Renal cortex interstitium (tissue), 11 donors: ENCODE measurements around the gene NPM3. TPM values are rescaled to one million over a fixed set of nuclear protein-coding genes. Genes with fewer than 3 reads are reported as not detected.

Source experiments
- DNase-seq, 11 donors: peaks; one replicate each; pipeline ENCODE4 v3.0.0-alpha.2; 2013; ENCODE audit warnings: low read depth in 9 of 11, low spot score in 4 of 11; ENCODE audit errors: extremely low read depth in 1 of 11
- polyA plus RNA-seq, 3 donors: library from polyadenylated mRNA; unstranded; fragments of 120-200 nt; gene quantifications; one replicate each; pipeline ENCODE4 v1.2.1, GENCODE V29; 2013; ENCODE audit not compliant: insufficient read length in 3 of 3

Gene NPM3
- polyA plus RNA-seq, 3 donors, result 53.1 to 71.5 (median 63.0) TPM

DNA sequence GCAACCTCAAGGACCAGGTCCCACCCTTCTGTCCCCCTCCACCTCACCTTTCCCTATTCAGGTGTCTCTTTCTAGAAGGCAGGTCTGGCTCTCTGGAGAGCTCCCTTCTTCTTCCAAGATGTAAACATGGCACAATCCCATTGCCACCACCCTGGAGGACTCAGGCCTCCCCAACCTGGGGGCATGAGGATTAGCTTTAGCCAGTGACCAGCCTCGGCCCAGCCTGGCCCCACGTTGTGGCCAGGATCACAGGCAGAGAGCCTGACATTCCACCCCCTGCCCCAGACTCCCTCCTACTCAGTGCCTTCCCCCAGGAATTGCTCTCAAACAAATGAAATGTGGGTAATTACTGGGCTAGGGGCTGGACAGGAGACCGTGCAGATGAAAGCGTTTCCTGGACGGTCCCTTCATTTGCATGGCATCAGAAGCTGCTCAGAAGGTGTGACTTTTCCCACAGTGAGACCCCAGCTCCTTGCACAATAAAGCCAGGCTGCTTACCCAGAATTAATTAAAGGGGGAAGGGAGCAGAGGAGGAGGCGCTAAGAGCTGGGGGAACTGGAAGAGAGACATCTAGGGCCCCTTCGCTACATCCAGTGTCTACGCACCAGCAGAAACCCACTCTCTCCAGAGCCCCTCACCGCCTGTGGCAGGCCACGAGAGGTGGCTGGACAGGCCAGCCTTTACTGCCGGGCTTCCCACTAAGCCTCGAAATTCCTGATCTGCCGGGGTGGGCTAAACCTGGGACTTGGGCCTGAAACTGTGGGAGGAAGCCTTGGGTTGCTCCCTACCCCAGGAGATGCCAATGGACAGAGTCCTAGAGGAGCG lies 15.1 kb downstream of the NPM3 start:
- no peak for DNase-seq

DNA sequence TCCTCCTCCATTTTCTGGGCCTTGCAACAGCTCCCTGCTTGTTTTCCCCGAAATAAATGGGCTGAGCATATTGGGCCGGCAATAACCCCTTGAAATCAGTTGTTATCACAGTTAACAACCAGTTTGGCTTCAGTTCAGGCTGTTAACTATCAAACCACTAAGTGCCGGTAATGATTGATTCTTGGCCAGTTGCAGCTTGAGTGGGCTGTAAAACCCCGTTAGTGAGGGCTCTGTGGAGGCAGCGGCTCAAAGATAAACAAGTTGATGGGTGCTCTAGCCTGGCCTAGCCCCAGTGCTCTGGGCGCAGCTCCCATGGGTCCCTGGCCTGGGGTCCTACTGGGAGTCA lies 15.7 kb downstream of the NPM3 start:
- no peak for DNase-seq

DNA sequence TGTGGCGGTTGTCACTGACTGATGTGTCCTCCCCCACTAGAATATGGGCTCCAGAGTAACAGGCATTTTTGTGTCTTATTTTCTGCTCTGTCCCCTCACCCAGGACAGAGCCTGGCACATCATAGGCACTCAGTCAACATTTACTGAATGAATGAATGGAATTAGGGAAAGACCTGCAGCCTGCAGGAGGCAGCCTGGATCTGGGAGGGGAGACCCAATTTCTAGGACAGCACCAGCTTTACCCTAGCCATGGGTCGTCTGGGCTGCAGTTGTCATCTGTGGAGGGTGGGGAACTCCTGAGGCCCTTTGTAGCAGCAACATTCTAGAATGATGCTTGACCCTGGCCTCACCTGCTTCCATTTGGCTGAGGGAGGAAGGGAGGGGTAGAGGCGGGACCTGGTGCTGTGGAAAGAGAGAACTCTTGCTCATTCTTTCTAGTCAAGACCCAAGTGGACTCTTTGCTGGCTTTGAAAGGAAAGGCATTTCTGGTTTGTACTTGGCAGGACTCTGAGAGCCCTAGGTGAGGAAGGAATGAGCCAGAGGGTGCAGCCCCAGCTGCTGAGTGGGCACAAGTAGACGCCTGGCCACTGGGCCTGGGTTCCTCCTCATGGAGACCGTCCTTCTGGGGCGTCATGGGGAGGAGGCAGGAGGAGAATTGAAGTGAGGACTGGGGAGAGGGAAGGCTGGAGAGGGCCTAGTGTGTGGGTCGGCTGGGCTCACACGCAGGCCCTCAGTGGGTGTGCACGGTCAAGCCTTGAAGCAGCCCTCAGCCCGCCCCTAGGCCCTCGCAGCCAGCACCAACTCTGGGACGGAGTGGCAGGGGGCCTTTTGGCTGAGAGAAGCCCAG lies 16.3 kb downstream of the NPM3 start:
- DNase-seq, result no peak

DNA sequence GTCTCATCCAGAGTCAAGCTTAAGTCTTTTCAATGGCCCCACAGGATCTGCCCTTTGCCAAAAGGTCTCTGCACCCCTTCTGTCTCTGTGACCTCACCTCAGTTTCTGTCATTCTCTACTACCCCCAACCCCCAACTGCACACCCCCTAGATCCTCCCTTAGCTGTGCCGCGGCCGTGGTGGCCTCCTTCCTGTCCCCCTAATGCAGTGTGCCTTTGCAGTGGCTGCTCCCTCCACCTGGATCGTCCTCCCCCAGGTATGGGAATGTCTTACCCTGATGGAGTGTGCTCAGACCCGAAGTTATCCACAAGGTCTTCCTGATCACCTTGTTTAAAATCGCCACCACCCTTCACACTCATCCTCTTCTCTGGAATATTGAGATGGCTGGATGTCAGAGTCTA lies 16.9 kb downstream of the NPM3 start:
- DNase-seq, result no peak

DNA sequence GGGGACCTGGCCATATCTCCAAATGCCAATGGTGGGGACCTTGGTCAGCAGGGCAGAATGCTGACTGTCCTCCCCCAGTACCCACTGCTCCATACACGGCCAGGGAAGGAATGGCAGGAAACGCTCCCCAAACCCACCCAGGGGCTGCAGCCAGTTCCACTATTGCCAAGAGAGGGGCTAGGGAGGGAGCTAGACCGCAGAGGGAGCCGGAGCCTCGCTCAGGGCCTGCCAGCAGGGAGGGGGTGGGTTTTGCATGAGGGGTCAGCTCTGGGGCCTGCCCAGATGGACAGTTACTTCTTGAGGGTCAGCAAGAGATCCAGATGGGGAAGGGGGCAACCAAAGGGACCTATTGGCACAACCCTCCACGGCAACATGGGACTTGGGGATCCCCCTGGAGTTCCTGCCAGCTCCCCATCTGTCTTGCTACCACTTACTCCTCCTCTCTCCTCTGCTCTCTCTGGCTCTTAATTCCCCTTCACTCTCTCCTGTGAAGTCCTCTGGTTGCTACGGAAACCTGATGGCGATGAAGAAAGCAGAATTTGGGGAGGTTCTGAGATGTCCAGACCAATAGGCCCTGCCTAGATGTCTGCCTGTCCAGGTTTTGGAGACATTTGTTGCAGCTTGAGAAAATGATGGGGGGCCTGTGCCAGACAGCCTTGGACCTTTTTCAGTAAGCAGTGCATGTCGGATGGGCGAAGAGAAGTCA lies 20.0 kb downstream of the NPM3 start:
- no peak for DNase-seq

DNA sequence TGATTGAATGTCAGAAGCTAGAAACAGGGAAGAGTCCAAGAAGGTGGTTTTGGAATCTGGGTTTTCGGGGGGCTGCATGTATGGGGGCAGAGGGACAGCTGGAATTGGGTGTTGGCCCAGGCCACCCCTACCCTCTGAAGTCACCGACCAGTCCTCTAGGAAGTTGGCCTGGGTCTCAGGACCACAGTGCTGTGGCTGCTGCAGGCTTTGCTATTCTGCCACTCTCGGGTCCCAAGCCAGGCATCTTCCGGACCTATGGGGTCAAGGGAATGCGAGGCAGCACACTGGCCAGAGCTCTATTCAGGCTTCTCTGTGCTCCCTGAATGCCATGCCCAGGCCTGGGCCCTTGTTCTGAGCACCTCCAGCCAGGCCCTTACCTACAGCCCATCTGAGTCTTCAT lies 20.5 kb downstream of the NPM3 start:
- DNase-seq, result no peak

DNA sequence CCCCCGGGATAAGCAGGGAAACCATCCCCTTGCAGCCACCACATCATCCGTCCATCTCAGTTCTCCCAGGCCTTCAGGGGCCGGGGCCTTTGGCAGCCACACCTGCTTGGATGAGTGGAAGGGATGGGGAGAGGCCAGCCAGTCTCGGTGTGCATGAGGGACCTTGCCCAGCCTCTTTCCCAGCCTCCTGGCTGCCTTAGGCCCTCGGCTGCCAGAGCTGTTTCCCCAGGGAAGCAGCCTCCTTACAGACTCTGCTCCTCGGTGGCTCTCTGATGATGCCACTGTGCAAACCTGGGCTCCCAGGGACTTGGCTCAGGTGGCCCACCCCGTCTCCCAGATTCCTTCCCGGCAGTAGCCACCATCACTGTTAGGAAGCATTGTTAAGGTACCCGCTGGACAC lies 22.0 kb downstream of the NPM3 start:
- no peak for DNase-seq

DNA sequence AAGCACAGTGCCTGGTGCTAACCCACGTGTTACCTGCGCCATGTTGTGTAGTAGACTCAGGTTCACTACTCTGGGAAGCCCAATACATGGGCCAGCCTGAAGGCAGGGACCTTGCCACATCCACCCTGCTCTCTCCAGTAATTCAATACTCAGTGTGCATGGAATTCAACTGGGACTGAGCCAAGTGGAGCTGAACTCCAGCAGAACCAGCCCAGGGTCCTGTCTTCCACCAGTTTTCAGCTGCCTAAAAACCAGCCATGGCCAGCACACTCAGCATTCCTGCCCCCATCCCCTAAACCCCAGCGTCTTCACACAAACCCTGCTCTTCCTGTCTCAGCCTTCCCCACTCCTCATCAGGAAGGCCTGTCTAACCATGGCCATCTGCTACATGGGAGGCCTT lies 22.7 kb downstream of the NPM3 start:
- no peak for DNase-seq

DNA sequence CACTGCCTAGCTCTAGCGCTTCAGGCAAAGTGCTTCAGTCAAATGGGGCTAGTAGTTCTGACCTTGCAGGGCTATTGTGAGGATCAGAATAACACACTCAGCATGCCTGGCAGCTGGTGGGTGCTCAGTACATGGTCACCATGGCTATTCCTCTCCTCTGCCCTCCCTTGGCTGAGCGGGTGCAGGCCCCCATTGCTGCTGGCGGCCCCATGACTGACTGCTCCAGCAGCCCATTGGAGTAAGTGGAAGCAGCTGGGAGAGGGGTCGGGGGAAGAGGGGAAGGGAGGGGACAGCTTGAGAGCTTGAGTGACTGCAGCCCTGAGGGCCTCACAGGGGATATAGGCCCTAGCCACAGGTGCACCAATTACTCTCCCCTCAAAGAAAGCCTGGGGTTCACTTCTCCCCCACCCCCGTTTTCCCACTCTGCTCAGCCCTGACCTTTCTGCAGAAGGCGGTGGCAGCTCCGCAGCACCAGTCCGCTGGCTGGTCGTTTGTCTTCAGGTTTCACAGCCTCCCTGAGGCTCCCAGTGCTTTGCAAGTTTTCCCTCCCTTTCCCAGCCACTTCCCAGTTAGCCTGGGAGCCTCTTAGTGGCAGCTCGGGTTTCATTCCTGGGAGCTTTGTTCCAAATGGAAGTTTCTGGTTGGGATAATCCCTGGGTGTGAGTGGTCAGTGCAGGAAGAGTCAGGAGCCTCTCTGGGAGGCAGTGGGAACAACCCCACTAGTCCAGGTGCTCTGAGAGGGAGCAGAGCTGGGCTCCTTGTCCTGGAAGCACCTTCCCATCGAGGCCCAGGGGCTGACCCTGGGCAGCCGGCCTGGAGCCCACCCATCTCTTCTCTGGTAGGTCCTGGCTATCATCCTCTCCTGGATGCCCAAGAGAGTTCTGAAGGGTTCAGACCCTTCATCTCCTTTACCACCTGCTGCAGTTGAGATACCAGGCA lies 23.7 kb downstream of the NPM3 start:
- no peak for DNase-seq

DNA sequence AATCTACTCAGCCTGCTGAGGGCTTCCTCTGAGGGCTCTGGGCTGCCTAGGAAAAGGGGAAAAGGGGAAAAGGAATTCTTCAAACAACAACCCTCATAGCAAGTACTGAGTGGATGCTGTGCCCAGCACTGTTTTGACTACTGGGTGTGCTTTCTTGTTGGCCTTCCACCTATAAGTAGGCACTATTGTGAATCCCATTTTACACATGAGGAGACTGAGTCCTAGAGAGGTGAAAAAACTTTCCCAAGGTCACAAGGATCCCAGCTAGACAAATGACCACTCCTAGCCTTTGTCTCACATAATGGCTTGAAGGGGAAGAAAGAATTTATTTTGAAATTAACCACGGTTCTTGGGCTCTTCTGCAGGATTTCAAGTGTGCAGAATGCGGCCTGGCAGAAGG lies 24.4 kb downstream of the NPM3 start:
- no peak for DNase-seq

DNA sequence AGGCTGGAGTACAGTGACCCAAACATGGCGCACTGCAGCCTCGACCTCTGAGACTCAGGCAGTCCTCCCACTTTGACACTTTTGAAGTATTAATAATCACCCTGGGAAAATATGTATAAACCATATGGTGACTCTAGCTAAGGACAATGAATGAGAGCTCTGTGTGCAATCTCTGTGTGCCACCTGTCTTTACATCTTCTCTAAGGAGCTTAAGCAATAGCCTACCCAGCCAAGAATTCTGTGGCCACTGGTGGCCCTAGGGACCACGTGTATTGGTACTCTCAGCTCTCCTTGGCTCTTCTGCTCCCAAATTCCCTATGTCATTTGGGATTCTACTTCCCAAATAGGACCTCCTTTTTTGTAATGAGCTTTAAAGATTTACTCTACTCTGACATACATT lies 31.0 kb downstream of the NPM3 start:
- DNase-seq, result no peak

DNA sequence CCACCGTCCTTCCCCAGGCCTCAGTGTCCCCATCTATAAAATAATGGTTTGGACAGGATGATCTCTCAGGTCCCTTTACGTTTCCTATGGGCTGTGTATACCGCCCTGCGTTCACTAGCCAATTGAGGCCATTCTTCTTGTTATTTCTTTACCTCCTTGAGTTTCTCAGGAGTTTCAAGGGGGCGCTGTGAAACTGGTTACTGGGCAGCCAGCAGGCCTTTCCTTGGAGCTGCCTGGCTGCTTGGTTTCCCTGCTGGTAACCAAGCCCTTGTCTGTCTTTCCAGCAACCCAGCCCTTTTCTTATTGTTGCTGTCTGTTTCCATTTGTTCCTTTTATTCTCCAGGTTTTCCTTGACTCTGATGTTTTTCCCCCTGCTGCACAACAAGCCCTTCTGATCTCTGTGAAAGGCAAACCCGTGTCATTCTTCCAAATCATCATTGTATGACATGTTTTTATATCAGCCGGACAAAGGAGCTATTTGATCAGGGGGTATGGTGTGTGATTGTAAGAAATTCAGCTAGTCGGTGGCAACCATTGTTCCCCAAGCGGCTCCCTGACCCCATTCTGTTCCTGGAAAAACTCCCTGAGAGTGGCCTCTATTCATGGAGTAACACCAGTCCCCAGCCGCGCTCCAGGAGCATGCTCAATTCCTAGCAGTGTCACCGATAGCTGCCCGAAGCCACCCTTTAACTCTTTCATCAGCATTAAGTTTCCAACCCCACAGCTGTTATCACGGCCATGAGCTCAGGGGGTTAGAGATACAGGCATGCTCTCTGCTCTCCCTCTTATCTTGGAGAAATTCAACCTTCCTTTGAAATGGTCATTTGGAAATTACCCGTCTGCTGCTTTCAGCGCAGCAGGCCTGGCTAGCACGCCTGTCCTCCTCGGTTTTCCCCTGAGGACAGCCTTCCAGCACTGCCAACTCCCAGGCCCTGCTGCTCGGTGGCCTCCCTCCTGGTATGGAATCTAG lies 33.9 kb downstream of the NPM3 start:
- no peak for DNase-seq

DNA sequence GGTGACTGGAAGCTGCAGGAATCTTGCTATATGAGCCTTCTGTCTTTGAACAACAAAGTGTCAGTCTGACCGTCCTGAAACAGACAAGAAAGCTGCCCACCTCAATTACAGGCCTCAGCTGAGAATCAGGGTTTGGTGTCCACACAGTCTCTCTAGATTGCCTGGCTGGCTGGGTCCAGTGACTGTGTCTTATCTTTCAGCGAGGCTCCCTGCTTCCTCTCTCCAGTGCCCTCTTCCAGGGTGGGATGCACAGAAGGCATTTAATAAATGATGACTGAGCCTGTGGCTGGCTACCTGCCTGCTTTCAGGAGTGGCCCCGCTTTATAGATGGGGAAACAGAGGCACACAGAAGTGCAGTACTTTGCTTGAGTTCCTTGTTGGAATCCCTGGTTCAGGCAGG lies 34.8 kb downstream of the NPM3 start:
- DNase-seq, result no peak

DNA sequence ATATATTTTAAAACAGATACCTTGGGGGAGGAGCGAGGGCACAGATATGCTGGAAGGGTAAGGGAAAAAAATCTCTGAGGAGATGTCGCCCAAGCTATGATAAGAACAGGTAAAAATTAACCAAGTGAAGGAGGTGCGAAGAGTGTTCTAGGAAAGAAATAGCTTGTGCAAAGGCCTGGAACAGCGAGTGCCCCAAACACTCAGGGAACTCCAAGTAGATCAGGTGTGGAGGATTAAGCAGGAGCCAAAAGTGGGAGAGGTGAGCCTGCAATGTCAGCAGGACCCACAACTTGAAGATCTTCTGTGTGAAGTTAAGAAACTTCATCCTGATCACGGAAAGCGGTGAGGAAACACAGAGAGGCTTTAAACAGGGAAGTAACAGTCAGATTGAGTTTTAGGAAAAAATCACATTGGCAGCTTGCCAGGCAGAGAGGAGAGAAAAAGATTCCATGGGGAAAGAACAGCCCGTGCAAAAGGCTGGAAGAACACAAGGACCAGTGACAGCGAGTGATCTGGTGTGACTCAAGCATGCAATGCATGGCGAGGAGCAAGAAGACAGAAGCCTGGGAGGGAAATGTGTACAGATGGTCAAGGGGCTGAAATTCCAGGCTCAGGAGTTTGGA lies 38.1 kb downstream of the NPM3 start:
- no peak for DNase-seq

DNA sequence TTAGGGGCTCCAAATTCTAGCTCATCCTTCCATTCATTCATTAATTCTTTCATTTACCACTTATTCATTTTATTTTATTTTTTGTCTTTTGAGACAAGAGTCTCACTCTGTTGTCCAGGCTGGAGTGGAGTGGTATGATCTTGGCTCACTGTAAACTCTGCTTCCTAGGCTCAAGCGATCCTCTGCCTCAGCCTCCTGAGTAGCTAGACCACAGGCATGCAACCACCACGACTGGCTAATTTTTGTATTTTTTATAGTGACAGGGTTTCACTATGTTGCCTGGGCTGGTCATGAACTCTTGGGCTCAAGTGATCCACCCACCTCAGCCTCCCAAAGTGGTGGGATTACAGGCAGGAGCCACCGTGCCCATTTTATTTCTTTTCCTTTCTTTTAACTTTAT lies 39.0 kb downstream of the NPM3 start:
- no peak for DNase-seq

DNA sequence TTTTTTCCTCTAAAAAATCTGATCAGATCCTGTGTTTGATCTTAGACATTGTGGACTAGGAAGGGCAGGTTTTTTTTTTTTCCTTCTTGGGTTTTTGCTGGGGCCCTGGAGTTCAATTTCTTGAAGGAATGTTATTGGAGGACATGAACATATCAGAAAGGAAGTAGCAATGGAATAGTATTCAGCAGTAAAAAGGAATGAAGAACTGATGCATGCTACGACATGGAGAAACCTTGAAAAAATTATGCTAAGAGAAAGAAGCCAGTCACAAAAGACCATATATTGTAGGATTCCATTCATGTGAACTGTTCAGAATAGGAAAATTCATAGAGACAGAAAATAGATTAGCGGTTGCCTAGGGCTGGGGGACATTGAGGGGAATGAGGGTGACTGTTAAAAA lies 41.3 kb downstream of the NPM3 start:
- no peak for DNase-seq

DNA sequence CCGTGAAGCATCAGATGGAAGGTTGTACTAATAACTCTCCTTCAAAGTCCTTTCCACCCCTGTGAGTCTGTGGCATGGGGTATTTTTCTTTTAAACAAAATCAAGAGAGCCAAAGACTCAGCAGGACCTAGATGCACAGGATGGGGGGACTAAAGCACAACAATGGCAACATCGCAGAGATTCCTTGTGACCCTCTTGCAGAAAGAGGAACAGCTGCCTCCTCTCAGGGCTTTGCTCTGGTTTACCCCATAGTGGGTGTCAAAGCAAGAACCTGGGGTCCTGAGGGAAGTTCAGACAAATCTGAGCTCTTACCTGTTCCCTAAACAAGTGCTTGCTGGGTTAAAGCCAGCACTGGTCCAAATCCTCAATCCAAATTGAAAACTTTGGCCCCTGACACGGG lies 46.6 kb downstream of the NPM3 start:
- no peak for DNase-seq
